ENCODE results near the gene CDC42EP2. TPM values are rescaled to one million over a fixed set of nuclear protein-coding genes. Genes with fewer than 3 reads are reported as not detected.

CDC42EP2 gene
- total and polyA plus RNA-seq, 8 donors = 2.4 to 7.9 (median 3.9) TPM

GRCh38 chr11:65357856-65358356 lies 43.2 kb downstream of the CDC42EP2 start:
- Histone ChIP-seq H3K36me3 (no peaks in the 10 kb centered on the region), H3K27ac (no peak overlapping the region), H3K27me3 (no peaks in the 10 kb centered on the region), H3K4me3 (no peak overlapping the region), H3K9me3 (no peaks in the 10 kb centered on the region), H3K4me1 (peaks cover 0 to 8% (median 5%) of the 10 kb centered on the region in 3 donors)
- ATAC-seq (no peak), DNase-seq (no peak), FAIRE-seq (no peak)
- intact Hi-C loops (cut with DNase I) = loop anchor here in 1 of 3 donors (5.0 to 10.0 kb wide), 2 partner anchors 107 to 159 kb away; no protein-coding TSS in a partner anchor
- WGBS, 2 donors = 83 to 85% methylated on average over 8 of the region's 8 CpGs
- TF ChIP-seq, protein P1, sequence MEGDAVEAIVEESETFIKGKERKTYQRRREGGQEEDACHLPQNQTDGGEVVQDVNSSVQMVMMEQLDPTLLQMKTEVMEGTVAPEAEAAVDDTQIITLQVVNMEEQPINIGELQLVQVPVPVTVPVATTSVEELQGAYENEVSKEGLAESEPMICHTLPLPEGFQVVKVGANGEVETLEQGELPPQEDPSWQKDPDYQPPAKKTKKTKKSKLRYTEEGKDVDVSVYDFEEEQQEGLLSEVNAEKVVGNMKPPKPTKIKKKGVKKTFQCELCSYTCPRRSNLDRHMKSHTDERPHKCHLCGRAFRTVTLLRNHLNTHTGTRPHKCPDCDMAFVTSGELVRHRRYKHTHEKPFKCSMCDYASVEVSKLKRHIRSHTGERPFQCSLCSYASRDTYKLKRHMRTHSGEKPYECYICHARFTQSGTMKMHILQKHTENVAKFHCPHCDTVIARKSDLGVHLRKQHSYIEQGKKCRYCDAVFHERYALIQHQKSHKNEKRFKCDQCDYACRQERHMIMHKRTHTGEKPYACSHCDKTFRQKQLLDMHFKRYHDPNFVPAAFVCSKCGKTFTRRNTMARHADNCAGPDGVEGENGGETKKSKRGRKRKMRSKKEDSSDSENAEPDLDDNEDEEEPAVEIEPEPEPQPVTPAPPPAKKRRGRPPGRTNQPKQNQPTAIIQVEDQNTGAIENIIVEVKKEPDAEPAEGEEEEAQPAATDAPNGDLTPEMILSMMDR (IDR thresholded peaks at IDR 0.05) = no peak

- TF ChIP-seq, protein P1 (IDR thresholded peaks at IDR 0.05) = no peak
- Histone ChIP-seq H3K36me3 (no peaks in the 10 kb centered on the region), H3K27ac (no peak overlapping the region), H3K27me3 (no peaks in the 10 kb centered on the region), H3K4me3 (no peak overlapping the region), H3K9me3 (no peaks in the 10 kb centered on the region), H3K4me1 (peaks cover 9 to 11% (median 11%) of the 10 kb centered on the region in 3 donors)
- FAIRE-seq (no peak), ATAC-seq (no peak), DNase-seq (no peak)
- intact Hi-C loops (cut with DNase I) = loop anchor here in 1 of 3 donors (10.0 kb wide), 1 partner anchor 152 kb away; no protein-coding TSS in a partner anchor
- 84 to 85% methylated on average over 10 of the region's 10 CpGs for WGBS, 2 donors
These were observed 47.8 kb downstream of the CDC42EP2 start for GRCh38 chr11:65362320-65362931.

DNA sequence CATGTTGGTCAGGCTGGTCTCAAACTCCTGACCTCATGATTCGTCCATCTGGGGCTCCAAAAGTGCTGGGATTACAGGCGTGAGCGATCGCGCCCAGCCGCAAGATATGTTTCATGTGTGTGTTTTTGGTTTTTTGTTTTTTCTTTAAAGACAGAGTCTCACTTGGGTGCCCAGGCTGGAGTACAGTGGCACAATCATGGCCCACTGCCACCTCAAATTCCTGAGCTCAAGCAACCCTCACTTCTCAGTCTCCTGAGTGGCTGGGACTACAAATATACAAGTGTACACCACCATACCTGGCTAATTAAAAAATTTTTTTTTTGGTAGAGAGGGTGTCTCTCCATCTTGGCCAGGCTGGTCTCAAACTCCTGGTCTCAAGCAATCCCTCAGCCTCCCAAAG lies 48.3 kb downstream of the CDC42EP2 start:
- intact Hi-C loops (cut with DNase I) = loop anchor here in 1 of 3 donors (10.0 kb wide), 1 partner anchor 152 kb away; no protein-coding TSS in a partner anchor
- TF ChIP-seq, protein P1 (IDR thresholded peaks at IDR 0.05) = no peak
- no peak for ATAC-seq
- no peaks in the 10 kb centered on the region for H3K27me3 ChIP-seq
- WGBS, 2 donors = 86 to 91% methylated on average over 6 of the region's 6 CpGs
- H3K4me3 ChIP-seq = no peak overlapping the region
- DNase-seq = peak in 1 of 6 donors; percentile 4
- H3K27ac ChIP-seq = no peak overlapping the region
- no peak for FAIRE-seq
- H3K9me3 ChIP-seq = no peaks in the 10 kb centered on the region
- no peaks in the 10 kb centered on the region for H3K36me3 ChIP-seq
- H3K4me1 ChIP-seq = peaks cover 9 to 14% (median 14%) of the 10 kb centered on the region in 3 donors

- no peak for DNase-seq
- TF ChIP-seq, protein P1 (IDR thresholded peaks at IDR 0.05) = no peak
- Histone ChIP-seq H3K4me1 (peaks cover 9 to 14% (median 14%) of the 10 kb centered on the region in 3 donors), H3K27ac (no peak overlapping the region), H3K4me3 (no peak overlapping the region), H3K36me3 (no peaks in the 10 kb centered on the region), H3K9me3 (no peaks in the 10 kb centered on the region), H3K27me3 (no peaks in the 10 kb centered on the region)
- no peak for FAIRE-seq
- intact Hi-C loops (cut with DNase I) = loop anchor here in 1 of 3 donors (10.0 kb wide), 1 partner anchor 151 kb away; no protein-coding TSS in a partner anchor
- WGBS, 2 donors = 52 to 59% methylated on average over 3 of the region's 3 CpGs
- ATAC-seq = no peak
These were observed 49.1 kb downstream of the CDC42EP2 start for GRCh38 chr11:65363770-65364169.
